Panc1 (cell line): ENCODE results near the gene NAA25. TPM values are rescaled to one million over a fixed set of nuclear protein-coding genes. Genes with fewer than 3 reads are reported as not detected.
"Not testable (repeated sequence)": the region's sequence is repeated elsewhere in the genome, so short reads cannot be mapped to it uniquely, and the experiment has no call there.

Source experiments
- ATAC-seq: fragments of 200-7000 bp; cut with Tn5 transposase; 2 replicates; pipeline ENCODE4 v1.9.1; 2020; ENCODE audit warnings: mild to moderate bottlenecking, moderate library complexity
- BruUV-seq: library from RNA; stranded (reverse); fragments of 400-500 nt; replicated peaks from 2 replicates; lab custom pipeline; 2021; lab: Mats Ljungman, UMichigan
- CTCF ChIA-PET: fragments of 300-600 bp; sonication (Branson Sonifier 250); formaldehyde crosslinking; loops from one replicate; lab custom pipeline; 2022; ENCODE audit warnings: antibody characterized with exemption; lab: Charles Lee
- POLR2A ChIA-PET: fragments of 300-600 bp; sonication (Branson Sonifier 250); formaldehyde crosslinking; loops from one replicate; lab custom pipeline; 2022; ENCODE audit warnings: antibody characterized with exemption; lab: Charles Lee
- DNase-seq: peaks from one replicate; pipeline ENCODE4 v3.0.0-alpha.2; 2010; ENCODE audit warnings: low read depth, low spot score
- H3K27ac ChIP-seq: 2 replicates; pipeline ENCODE4 v1.5.1; 2011; ENCODE audit warnings: mild to moderate bottlenecking, low read length, inconsistent platforms
- H3K27me3 ChIP-seq: fragments of 200-500 bp; sonication (Bioruptor generic); 2 replicates; pipeline ENCODE4 v1.6.0; 2014; ENCODE audit warnings: low read length, inconsistent platforms; ENCODE audit not compliant: control insufficient read depth, insufficient read depth
- H3K36me3 ChIP-seq: fragments of 200-500 bp; sonication (Bioruptor generic); 2 replicates; pipeline ENCODE4 v1.5.1; 2014; ENCODE audit warnings: inconsistent platforms, mild to moderate bottlenecking, low read length, moderate library complexity; ENCODE audit not compliant: control insufficient read depth, insufficient read depth
- H3K4me1 ChIP-seq: 2 replicates; pipeline ENCODE4 v1.5.1; 2011; ENCODE audit warnings: inconsistent platforms, mild to moderate bottlenecking, low read length, moderate library complexity; ENCODE audit not compliant: control insufficient read depth, insufficient read depth
- H3K4me3 ChIP-seq, 2 experiments: 2 replicates each; pipeline ENCODE4 v1.5.1; 2011 to 2012; ENCODE audit warnings: low read depth in 2 of 2, low read length in 2 of 2, mild to moderate bottlenecking in 2 of 2, inconsistent platforms in 1 of 2, moderate library complexity in 1 of 2
- H3K9me3 ChIP-seq: fragments of 200-500 bp; sonication (Bioruptor generic); 2 replicates; pipeline ENCODE4 v1.5.1; 2014; ENCODE audit warnings: low read depth, mild to moderate bottlenecking, inconsistent platforms, low read length, moderate library complexity; ENCODE audit not compliant: control insufficient read depth, insufficient read depth
- CTCF ChIP-seq: fragments of 450-650 bp; IDR thresholded peaks from 2 replicates; pipeline ENCODE4 v1.5.1; 2017; ENCODE audit warnings: mild to moderate bottlenecking
- POLR2AphosphoS5 ChIP-seq: IDR thresholded peaks from 2 replicates; pipeline ENCODE4 v1.6.1; 2012; ENCODE audit warnings: mild to moderate bottlenecking, low read depth, low read length, moderate library complexity
- REST ChIP-seq, 2 experiments: IDR thresholded peaks; 2 replicates each; pipeline ENCODE4 v1.6.1; 2011 to 2012; ENCODE audit warnings: low read depth in 2 of 2, control low read depth in 1 of 2, low read length in 1 of 2, mild to moderate bottlenecking in 1 of 2, moderate library complexity in 1 of 2; ENCODE audit not compliant: insufficient read depth in 1 of 2
- SIN3A ChIP-seq: IDR thresholded peaks from 2 replicates; pipeline ENCODE4 v1.6.1; 2012; ENCODE audit warnings: low read depth, mild to moderate bottlenecking, low read length, moderate library complexity, borderline replicate concordance; ENCODE audit not compliant: insufficient read depth
- TCF7L2 ChIP-seq: IDR thresholded peaks from 2 replicates; pipeline ENCODE4 v1.6.1; 2011; ENCODE audit warnings: mild to moderate bottlenecking, low read depth, low read length, inconsistent platforms
- in situ Hi-C: cut with HindIII; loops from 2 replicates; pipeline ENCODE4 v1.10.0; 2016; ENCODE audit warnings: low sequenced_read_pairs, low pct_unique_long_range_greater_than_20kb
- intact Hi-C: fragments of 100-400 bp; cut with micrococcal nuclease; formaldehyde crosslinking; loops from one replicate; pipeline ENCODE4 v1.10.0; 2022; ENCODE audit not compliant: unreplicated experiment
- total RNA-seq: library from RNA; stranded (reverse); gene quantifications from one replicate; pipeline ENCODE4 v1.2.1, GENCODE V29; 2021; ENCODE audit not compliant: unreplicated experiment

NAA25 gene
- total RNA-seq, 1 experiment from 2014 or later, result 32.2 TPM

GRCh38 chr12:111997300-111997699 is 111.3 kb downstream of the NAA25 start:
- BruUV-seq, result no TSS peak
- Histone ChIP-seq H3K4me1 (no peaks in the 10 kb centered on the region), H3K27ac (no peak overlapping the region), H3K36me3 (no peaks in the 10 kb centered on the region), H3K9me3 (no peaks in the 10 kb centered on the region), H3K4me3 (no peak overlapping the region), H3K27me3 (no peaks in the 10 kb centered on the region)
- ATAC-seq (no peak), DNase-seq (no peak)
- in situ Hi-C loops (no loop called here), intact Hi-C loops (no loop called here)
- ChIA-PET CTCF (no interaction called here), POLR2A (no interaction called here)
- TF ChIP-seq SIN3A, result no peak
- no peak for TF ChIP-seq CTCF
- TF ChIP-seq REST (IDR thresholded peaks at IDR 0.05; ENCODE audit: insufficient read depth in 1 of 2, low read depth in 2 of 2, low read length in 1 of 2), result no peak
- TF ChIP-seq POLR2AphosphoS5, result no peak
- no peak for TF ChIP-seq TCF7L2

- no TSS peak for BruUV-seq
- intact Hi-C loops, result no loop called here
- no peak for TF ChIP-seq CTCF
- TF ChIP-seq SIN3A, result no peak
- no peak for TF ChIP-seq POLR2AphosphoS5
- no peak for TF ChIP-seq REST (IDR thresholded peaks at IDR 0.05; ENCODE audit: insufficient read depth in 1 of 2, low read depth in 2 of 2, low read length in 1 of 2)
- no peak for TF ChIP-seq TCF7L2
- Histone ChIP-seq H3K27ac (no peak overlapping the region), H3K27me3 (no peaks in the 10 kb centered on the region), H3K9me3 (no peaks in the 10 kb centered on the region), H3K4me3 (no peak overlapping the region), H3K4me1 (no peaks in the 10 kb centered on the region), H3K36me3 (no peaks in the 10 kb centered on the region)
- no peak for DNase-seq
- in situ Hi-C loops, result no loop called here
- POLR2A ChIA-PET, result no interaction called here
- no peak for ATAC-seq
- CTCF ChIA-PET, result no interaction called here
These were observed 112.7 kb downstream of the NAA25 start for GRCh38 chr12:111995782-111996480.

- H3K27me3 ChIP-seq, H3K9me3 ChIP-seq, DNase-seq, BruUV-seq, CTCF ChIA-PET, H3K27ac ChIP-seq, H3K36me3 ChIP-seq, ATAC-seq, in situ Hi-C loops, H3K4me1 ChIP-seq, POLR2A ChIA-PET, H3K4me3 ChIP-seq, intact Hi-C loops: not testable (repeated sequence)
These were observed 114.1 kb downstream of the NAA25 start for GRCh38 chr12:111994211-111995111.
